B cell (primary cell): ENCODE results near the gene FIBCD1.

Experiments used
- EZH2 ChIP-seq: IDR thresholded peaks from 2 replicates; pipeline ENCODE4 v1.6.1; 2012; ENCODE audit warnings: borderline replicate concordance, low read depth, mild to moderate bottlenecking, moderate library complexity, low read length; ENCODE audit not compliant: insufficient read depth, poor library complexity, severe bottlenecking
- TF ChIP-seq, protein P1 (sequence below): fragments of 200-600 bp; IDR thresholded peaks from one replicate; pipeline ENCODE4 v1.8.0; 2022; ENCODE audit warnings: antibody characterized with exemption, mild to moderate bottlenecking

- TF ChIP-seq, protein P1, sequence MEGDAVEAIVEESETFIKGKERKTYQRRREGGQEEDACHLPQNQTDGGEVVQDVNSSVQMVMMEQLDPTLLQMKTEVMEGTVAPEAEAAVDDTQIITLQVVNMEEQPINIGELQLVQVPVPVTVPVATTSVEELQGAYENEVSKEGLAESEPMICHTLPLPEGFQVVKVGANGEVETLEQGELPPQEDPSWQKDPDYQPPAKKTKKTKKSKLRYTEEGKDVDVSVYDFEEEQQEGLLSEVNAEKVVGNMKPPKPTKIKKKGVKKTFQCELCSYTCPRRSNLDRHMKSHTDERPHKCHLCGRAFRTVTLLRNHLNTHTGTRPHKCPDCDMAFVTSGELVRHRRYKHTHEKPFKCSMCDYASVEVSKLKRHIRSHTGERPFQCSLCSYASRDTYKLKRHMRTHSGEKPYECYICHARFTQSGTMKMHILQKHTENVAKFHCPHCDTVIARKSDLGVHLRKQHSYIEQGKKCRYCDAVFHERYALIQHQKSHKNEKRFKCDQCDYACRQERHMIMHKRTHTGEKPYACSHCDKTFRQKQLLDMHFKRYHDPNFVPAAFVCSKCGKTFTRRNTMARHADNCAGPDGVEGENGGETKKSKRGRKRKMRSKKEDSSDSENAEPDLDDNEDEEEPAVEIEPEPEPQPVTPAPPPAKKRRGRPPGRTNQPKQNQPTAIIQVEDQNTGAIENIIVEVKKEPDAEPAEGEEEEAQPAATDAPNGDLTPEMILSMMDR = no peak
- no peak for TF ChIP-seq EZH2
These were observed 46.0 kb upstream of the FIBCD1 start for GRCh38 chr9:130985029-130985428.
